Colonic mucosa (tissue), 4 donors: ENCODE data around the gene TMEM51. TPM values are rescaled to one million over a fixed set of nuclear protein-coding genes. Genes with fewer than 3 reads are reported as not detected.

Source experiments
- DNase-seq: peaks from one replicate; pipeline ENCODE4 v3.0.0-alpha.2; 2020
- H3K27ac ChIP-seq: fragments of 200-600 bp; one replicate; pipeline ENCODE4 v1.8.0; 2021
- H3K27me3 ChIP-seq: fragments of 200-600 bp; one replicate; pipeline ENCODE4 v1.8.0; 2021
- H3K36me3 ChIP-seq: fragments of 200-600 bp; one replicate; pipeline ENCODE4 v1.8.0; 2021
- H3K4me1 ChIP-seq: fragments of 200-600 bp; one replicate; pipeline ENCODE4 v1.8.0; 2021; ENCODE audit warnings: mild to moderate bottlenecking
- H3K4me3 ChIP-seq: fragments of 200-600 bp; one replicate; pipeline ENCODE4 v1.8.0; 2021
- H3K9ac ChIP-seq, 2 donors: one replicate each; pipeline ENCODE4 v1.7.0; 2013; ENCODE audit warnings: control low read depth in 2 of 2, low read depth in 2 of 2, low read length in 2 of 2
- H3K9me3 ChIP-seq: fragments of 200-600 bp; one replicate; pipeline ENCODE4 v1.8.0; 2021
- CTCF ChIP-seq: fragments of 200-600 bp; IDR thresholded peaks from one replicate; pipeline ENCODE4 v1.8.0; 2022; ENCODE audit warnings: antibody characterized with exemption, mild to moderate bottlenecking
- intact Hi-C: fragments of 100-400 bp; cut with DNase I; formaldehyde crosslinking; loops from one replicate; pipeline ENCODE4 v1.14.1; 2022
- total RNA-seq, 2 donors: library from RNA; stranded (reverse); fragmentation: NEBNext Ultra II Directional in 1 of 2; extraction: Animal tissue kit (Norgen Biotek cat#: 25700) in 1 of 2; gene quantifications; one replicate each; pipeline ENCODE4 v1.2.1, GENCODE V29; 2021
- donor health status: healthy.
- donor health status: DM: no; HTN: no; CAD: no.
- donor health status: DM: no; HTN: no; CAD: no.

Gene TMEM51
- total RNA-seq, 2 donors from 2014 or later, result 21.3 to 28.6 TPM

GRCh38 chr1:15180189-15180588 lies 26.6 kb downstream of the TMEM51 start:
- Histone ChIP-seq H3K27ac (no peak overlapping the region), H3K27me3 (no peaks in the 10 kb centered on the region), H3K9ac (no peak overlapping the region), H3K36me3 (no peaks in the 10 kb centered on the region), H3K4me1 (no peaks in the 10 kb centered on the region), H3K4me3 (no peak overlapping the region), H3K9me3 (no peaks in the 10 kb centered on the region)
- no peak for DNase-seq
- intact Hi-C loops, result no loop called here
- no peak for TF ChIP-seq CTCF

- H3K27me3 ChIP-seq, result no peaks in the 10 kb centered on the region
- no peak for TF ChIP-seq CTCF
- H3K4me1 ChIP-seq, result no peaks in the 10 kb centered on the region
- intact Hi-C loops, result no loop called here
- H3K4me3 ChIP-seq, result no peak overlapping the region
- DNase-seq, result peak; percentile 65
- H3K27ac ChIP-seq, result peak overlapping the region; percentile 2
- H3K36me3 ChIP-seq, result no peaks in the 10 kb centered on the region
- peak overlapping the region in 1 of 2 donors; percentile 47 for H3K9ac ChIP-seq
- H3K9me3 ChIP-seq, result no peaks in the 10 kb centered on the region
Observed at GRCh38 chr1:15180945-15181523, 27.5 kb downstream of the TMEM51 start.

GRCh38 chr1:15181564-15181963 lies 28.0 kb downstream of the TMEM51 start:
- Histone ChIP-seq H3K4me1 (no peaks in the 10 kb centered on the region), H3K9ac (peak overlapping the region in 1 of 2 donors; percentile 47), H3K4me3 (no peak overlapping the region), H3K27ac (no peak overlapping the region), H3K36me3 (no peaks in the 10 kb centered on the region), H3K9me3 (no peaks in the 10 kb centered on the region), H3K27me3 (no peaks in the 10 kb centered on the region)
- TF ChIP-seq CTCF, result no peak
- DNase-seq, result no peak
- intact Hi-C loops, result no loop called here

GRCh38 chr1:15184436-15185241 lies 31.1 kb downstream of the TMEM51 start:
- no peak overlapping the region for H3K9ac ChIP-seq
- intact Hi-C loops, result no loop called here
- no peaks in the 10 kb centered on the region for H3K27me3 ChIP-seq
- peaks cover 19% of the 10 kb centered on the region for H3K4me1 ChIP-seq
- H3K27ac ChIP-seq, result no peak overlapping the region
- no peak for TF ChIP-seq CTCF
- no peaks in the 10 kb centered on the region for H3K9me3 ChIP-seq
- no peak overlapping the region for H3K4me3 ChIP-seq
- H3K36me3 ChIP-seq, result no peaks in the 10 kb centered on the region
- peak; percentile 36 for DNase-seq

GRCh38 chr1:15185617-15186016 lies 32.1 kb downstream of the TMEM51 start:
- no peak for DNase-seq
- H3K27me3 ChIP-seq, result no peaks in the 10 kb centered on the region
- TF ChIP-seq CTCF, result no peak
- H3K9me3 ChIP-seq, result no peaks in the 10 kb centered on the region
- no peak overlapping the region for H3K4me3 ChIP-seq
- no peak overlapping the region for H3K9ac ChIP-seq
- intact Hi-C loops, result no loop called here
- H3K4me1 ChIP-seq, result peaks cover 19% of the 10 kb centered on the region
- H3K27ac ChIP-seq, result no peak overlapping the region
- no peaks in the 10 kb centered on the region for H3K36me3 ChIP-seq
